Urothelium cell line (cell line): Measurements from ENCODE around the gene LRRC8E.
A peak's percentile ranks its signal among the peaks of the same experiment; 100 is the strongest.
"Not testable (repeated sequence)": the region's sequence is repeated elsewhere in the genome, so short reads cannot be mapped to it uniquely, and the experiment has no call there.

Experiments
- DNase-seq: peaks from one replicate; pipeline ENCODE4 v3.0.0; 2011; ENCODE audit warnings: low spot score, mixed read lengths
- FAIRE-seq: peaks from 2 replicates; lab custom pipeline; 2011; peaks lifted over from hg19 to GRCh38; lab: Jason Lieb, UNC

LRRC8E gene

GRCh38 chr19:7928741-7929701, 40.7 kb downstream of the LRRC8E start:
- DNase-seq, result peak; percentile 52
- FAIRE-seq, result no peak

GRCh38 chr19:7930030-7930429, 41.7 kb downstream of the LRRC8E start:
- DNase-seq, FAIRE-seq: not testable (repeated sequence)

DNA sequence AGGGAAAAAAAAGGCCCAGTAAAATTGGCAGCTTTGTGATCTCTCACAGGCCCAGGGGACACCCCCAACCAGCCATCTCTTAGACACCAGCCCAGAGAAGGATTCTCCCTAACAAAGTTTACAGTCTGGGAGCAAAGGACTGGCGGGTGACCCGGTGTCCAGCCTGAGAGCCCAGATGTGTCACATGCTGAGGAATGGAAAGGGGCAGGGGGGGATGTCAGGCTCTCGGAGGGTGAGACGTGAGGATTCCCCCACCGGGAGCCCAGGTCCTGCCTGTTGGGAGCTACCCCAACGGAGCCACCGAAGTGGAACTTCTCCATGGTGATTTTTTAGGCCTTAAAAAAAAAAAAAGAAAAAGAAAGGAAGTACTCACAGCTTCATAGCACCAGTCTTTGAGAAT, 42.5 kb downstream of the LRRC8E start:
- FAIRE-seq (no peak), DNase-seq (no peak)

- DNase-seq (no peak), FAIRE-seq (no peak)
Observed at GRCh38 chr19:7931221-7932061, 43.1 kb downstream of the LRRC8E start.

DNA sequence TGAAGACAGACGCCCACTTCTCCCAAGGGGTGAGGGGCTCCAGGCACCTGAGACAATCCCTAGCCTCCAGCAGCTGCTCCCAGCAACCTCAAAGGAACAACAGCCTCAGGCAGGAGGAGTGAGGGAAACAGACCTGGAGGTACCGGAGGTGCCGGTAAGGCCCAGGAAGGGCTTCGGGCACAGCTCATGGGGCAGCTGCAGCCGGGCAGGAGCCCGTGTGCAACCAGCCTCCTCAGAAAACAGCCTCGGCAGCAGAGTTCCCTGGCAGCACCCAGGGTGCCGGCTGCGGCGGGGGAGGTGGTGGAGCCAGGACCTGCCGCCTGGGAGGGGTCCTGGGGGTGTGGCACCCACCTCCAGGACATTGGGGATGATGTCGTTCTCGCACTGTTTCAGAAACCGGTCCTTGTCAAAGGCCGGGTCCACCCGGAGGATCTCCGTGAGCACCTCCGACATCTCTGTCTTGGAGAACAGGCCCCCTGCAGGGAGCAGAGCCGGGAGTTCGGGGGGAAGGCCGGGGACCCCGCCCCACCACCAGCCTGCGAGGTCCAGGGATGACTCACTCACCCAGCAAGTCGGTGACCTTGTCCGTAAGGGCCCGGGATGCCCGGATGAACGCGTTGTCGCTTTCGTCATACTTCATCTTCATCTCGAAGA, 44.1 kb downstream of the LRRC8E start:
- no peak for DNase-seq
- no peak for FAIRE-seq

DNA sequence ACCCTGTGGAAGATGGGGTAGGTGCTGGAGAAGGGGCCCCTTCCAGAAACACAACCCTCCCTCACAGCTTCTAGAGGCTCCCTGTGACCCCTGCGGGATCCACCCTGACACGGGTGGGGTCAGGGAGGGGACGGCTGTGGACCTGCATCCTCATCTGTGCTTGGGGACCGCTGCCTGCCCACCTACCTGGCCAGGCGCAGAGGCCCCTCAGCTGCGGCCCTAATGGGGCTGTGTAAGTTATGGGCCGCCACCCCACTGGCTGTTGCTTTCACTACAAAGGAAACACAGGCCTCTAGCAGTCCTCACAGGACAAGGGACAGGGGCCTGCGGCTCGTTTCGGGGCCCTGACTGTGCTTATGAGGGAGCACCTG, 44.6 kb downstream of the LRRC8E start:
- DNase-seq, result no peak
- FAIRE-seq, result no peak

GRCh38 chr19:7933411-7933810, 45.1 kb downstream of the LRRC8E start:
- no peak for FAIRE-seq
- no peak for DNase-seq

DNA sequence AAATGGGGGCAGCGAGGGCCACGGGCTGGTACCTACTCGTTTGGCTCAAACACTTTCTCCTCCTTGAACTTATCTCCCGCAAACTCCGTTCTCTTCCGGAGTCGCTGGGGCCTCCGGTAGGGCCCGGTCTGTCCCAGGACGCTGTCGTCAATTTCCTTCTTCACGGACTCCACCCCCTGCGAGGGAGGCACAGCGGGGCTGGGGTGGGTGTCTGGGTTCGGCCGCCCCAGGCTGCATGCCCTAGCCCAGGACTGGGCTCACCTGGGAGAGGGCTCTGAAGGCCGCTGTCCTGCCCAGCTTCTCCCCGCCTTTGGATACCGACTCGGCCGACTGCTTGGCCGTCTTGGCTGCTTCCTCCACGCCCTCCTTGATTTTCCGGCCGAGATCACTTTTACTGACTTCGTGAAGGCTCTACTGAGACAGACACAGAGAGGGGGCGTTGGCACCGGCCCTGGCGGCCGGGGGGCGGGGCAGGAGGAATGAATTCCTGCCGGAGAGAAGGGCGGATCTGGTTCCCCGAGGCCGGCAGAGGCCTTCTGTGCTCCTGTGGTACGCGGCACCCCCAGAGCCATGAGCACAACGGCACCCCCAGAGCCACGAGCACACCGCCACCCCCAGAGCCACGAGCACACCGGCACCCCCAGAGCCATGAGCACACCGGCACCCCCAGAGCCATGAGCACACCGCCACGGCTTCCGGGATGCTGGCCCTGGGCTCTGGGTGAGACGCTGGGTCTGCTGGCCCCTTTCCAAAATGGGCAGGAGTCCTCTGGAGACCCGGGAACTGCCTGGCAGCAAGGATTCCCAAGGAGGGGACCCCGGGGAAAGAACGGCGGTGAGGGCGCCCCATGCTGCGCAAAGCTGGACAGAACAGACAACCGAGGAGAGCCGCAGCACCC, 45.8 kb downstream of the LRRC8E start:
- DNase-seq, result no peak
- FAIRE-seq, result no peak

- FAIRE-seq, result no peak
Observed at GRCh38 chr19:7934766-7935165, 46.5 kb downstream of the LRRC8E start.

GRCh38 chr19:7940841-7941240, 52.5 kb downstream of the LRRC8E start:
- FAIRE-seq (no peak), DNase-seq (no peak)

More at GRCh38 chr19:7934766-7935165, 46.5 kb downstream of the LRRC8E start:
- no peak for DNase-seq

GRCh38 chr19:7941895-7942596, 53.7 kb downstream of the LRRC8E start:
- FAIRE-seq (no peak), DNase-seq (no peak)

GRCh38 chr19:7942981-7943443, 54.7 kb downstream of the LRRC8E start:
- FAIRE-seq (no peak), DNase-seq (no peak)

GRCh38 chr19:7943444-7944176, 55.3 kb downstream of the LRRC8E start, which contains the start of gene TIMM44:
Gene TIMM44 (minus strand): TSS chr19:7943666. CDS start chr19:7943651, 15 bp downstream.
- peak; percentile 35 for FAIRE-seq
- peak; percentile 94 for DNase-seq

DNA sequence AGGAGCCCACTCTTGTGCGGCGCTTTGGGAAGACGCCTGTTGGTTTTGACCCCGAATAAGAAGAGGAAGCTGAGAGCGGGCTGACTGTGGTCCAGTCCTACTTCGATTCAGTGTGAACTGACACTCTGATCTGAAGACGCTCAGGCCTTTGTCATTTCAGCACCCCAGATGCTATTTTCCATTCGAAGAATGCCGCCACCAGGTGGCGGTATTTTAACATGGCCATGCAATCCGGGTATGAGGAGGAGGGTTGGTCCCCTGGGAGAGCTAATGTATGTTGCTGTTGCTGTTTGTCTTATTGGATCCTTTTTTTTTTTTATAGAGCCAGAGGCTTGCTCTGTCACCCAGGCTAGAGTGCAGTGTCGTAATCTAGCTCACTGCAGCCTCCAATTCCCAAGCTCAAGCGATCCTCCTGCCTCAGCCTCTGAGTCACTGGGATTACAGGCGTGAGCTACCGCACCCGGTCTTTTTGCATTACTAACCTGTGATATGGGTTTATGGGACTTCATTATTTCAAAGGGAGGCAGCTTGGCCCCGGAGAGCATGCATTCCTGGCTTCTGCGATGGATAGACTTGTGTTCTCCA, 56.0 kb downstream of the LRRC8E start:
- DNase-seq (peak; percentile 67), FAIRE-seq (no peak)

DNA sequence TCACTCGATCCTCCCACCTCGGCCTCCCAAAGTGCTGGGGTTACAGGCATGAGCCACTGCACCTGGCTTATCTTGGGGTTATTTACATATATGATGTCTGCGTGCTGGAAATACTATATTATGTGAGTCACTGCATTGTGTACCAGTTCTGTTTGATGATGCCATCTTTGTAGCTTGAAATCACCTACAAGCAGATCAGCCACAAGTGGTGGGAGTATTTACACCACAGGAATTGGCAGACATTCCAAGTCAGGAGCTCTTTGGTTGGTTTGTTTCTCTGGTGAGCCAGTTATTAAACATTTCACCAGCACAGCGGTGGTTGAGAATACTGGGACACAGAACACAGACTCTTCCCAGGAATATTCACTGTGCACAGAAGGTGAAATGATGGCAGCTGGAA, 59.6 kb downstream of the LRRC8E start:
- DNase-seq (no peak), FAIRE-seq (no peak)
